Kidney epithelial cell (primary cell): ENCODE data around the gene GRAMD2A. TPM values are rescaled to one million over a fixed set of nuclear protein-coding genes. Genes with fewer than 3 reads are reported as not detected.
"Not testable (repeated sequence)": the region's sequence is repeated elsewhere in the genome, so short reads cannot be mapped to it uniquely, and the experiment has no call there.

ENCODE experiments used
- DNase-seq: peaks from one replicate; pipeline ENCODE4 v3.0.0-alpha.2; 2010; ENCODE audit warnings: low read depth
- H3K27me3 ChIP-seq: 2 replicates; pipeline ENCODE4 v1.6.0; 2011; ENCODE audit warnings: low read length; ENCODE audit not compliant: control insufficient read depth, insufficient read depth
- H3K36me3 ChIP-seq: 2 replicates; pipeline ENCODE4 v1.5.1; 2011; ENCODE audit warnings: low read length; ENCODE audit not compliant: control insufficient read depth, insufficient read depth
- H3K4me3 ChIP-seq: 2 replicates; pipeline ENCODE4 v1.5.1; 2011; ENCODE audit warnings: low read depth, mild to moderate bottlenecking, control low read depth, low read length
- CTCF ChIP-seq: IDR thresholded peaks from 2 replicates; pipeline ENCODE4 v1.5.1; 2011; ENCODE audit warnings: mild to moderate bottlenecking, moderate library complexity, low read length, control low read depth, inconsistent platforms; ENCODE audit not compliant: insufficient read depth, poor library complexity, severe bottlenecking
- total RNA-seq: library from RNA; depleted of rRNA; stranded (reverse); fragments of >200 nt; gene quantifications from 2 replicates; pipeline ENCODE4 v1.2.3, GENCODE V29; 2015

The GRAMD2A gene
- total RNA-seq, 1 donor from 2014 or later, result 2.4 TPM

GRCh38 chr15:72175186-72176044, 22.2 kb downstream of the GRAMD2A start:
- TF ChIP-seq CTCF, result no peak
- Histone ChIP-seq H3K27me3 (peaks cover 9% of the 10 kb centered on the region), H3K36me3 (no peaks in the 10 kb centered on the region), H3K4me3 (no peak overlapping the region)
- DNase-seq, result no peak

- DNase-seq, result no peak
- H3K27me3 ChIP-seq, result peaks cover 9% of the 10 kb centered on the region
- TF ChIP-seq CTCF, result no peak
Observed at GRCh38 chr15:72174551-72175165, 22.9 kb downstream of the GRAMD2A start.

GRCh38 chr15:72173864-72174550, 23.6 kb downstream of the GRAMD2A start:
- TF ChIP-seq CTCF, result no peak

More at GRCh38 chr15:72174551-72175165, 22.9 kb downstream of the GRAMD2A start:
- no peaks in the 10 kb centered on the region for H3K36me3 ChIP-seq
- no peak overlapping the region for H3K4me3 ChIP-seq

GRCh38 chr15:72173401-72173800, 24.2 kb downstream of the GRAMD2A start:
- Histone ChIP-seq H3K27me3 (peaks cover 12% of the 10 kb centered on the region), H3K4me3 (no peak overlapping the region), H3K36me3 (no peaks in the 10 kb centered on the region)
- TF ChIP-seq CTCF, result no peak
- no peak for DNase-seq

More at GRCh38 chr15:72173864-72174550, 23.6 kb downstream of the GRAMD2A start:
- H3K4me3 ChIP-seq, result no peak overlapping the region
- H3K27me3 ChIP-seq, result peaks cover 12% of the 10 kb centered on the region
- DNase-seq, result no peak
- H3K36me3 ChIP-seq, result no peaks in the 10 kb centered on the region

- DNase-seq, result no peak
- Histone ChIP-seq H3K36me3 (no peaks in the 10 kb centered on the region), H3K4me3 (no peak overlapping the region), H3K27me3 (peaks cover 12% of the 10 kb centered on the region)
- TF ChIP-seq CTCF, result no peak
Observed at GRCh38 chr15:72172796-72173195, 24.8 kb downstream of the GRAMD2A start.

GRCh38 chr15:72171978-72172377, 25.6 kb downstream of the GRAMD2A start:
- H3K36me3 ChIP-seq, DNase-seq, H3K4me3 ChIP-seq: not testable (repeated sequence)
- peaks cover 12% of the 10 kb centered on the region for H3K27me3 ChIP-seq
